GM12878 (cell line): ENCODE data around the gene TLCD2. TPM values are rescaled to one million over a fixed set of nuclear protein-coding genes. Genes with fewer than 3 reads are reported as not detected.

ENCODE experiments used
- BRCA1 ChIP-seq: IDR thresholded peaks from 2 replicates; pipeline ENCODE4 v1.6.1; 2011; ENCODE audit warnings: low read depth, low read length, improper control_type of control experiment
- CBFB ChIP-seq: IDR thresholded peaks from 2 replicates; pipeline ENCODE4 v1.6.1; 2016; ENCODE audit warnings: antibody characterized with exemption, low read depth
- CEBPB ChIP-seq, 2 experiments: fragments of 150-350 bp in 1 of 2; IDR thresholded peaks; 2 replicates each; pipeline ENCODE4 v1.6.1; 2012 to 2014; ENCODE audit warnings: low read depth in 2 of 2, low read length in 2 of 2, borderline replicate concordance in 1 of 2, inconsistent platforms in 1 of 2
- HSF1 ChIP-seq: fragments of 150-350 bp; IDR thresholded peaks from 2 replicates; pipeline ENCODE4 v1.6.1; 2014; ENCODE audit warnings: mild to moderate bottlenecking, low read depth, low read length
- KLF5 ChIP-seq: fragments of 450-650 bp; IDR thresholded peaks from 2 replicates; pipeline ENCODE4 v1.6.1; 2014; ENCODE audit warnings: mild to moderate bottlenecking; ENCODE audit not compliant: partially characterized antibody
- MEF2A ChIP-seq: IDR thresholded peaks from 2 replicates; pipeline ENCODE4 v1.6.1; 2011; ENCODE audit warnings: low read depth, mild to moderate bottlenecking, low read length, moderate library complexity; ENCODE audit not compliant: insufficient read depth
- MTA3 ChIP-seq: IDR thresholded peaks from 2 replicates; pipeline ENCODE4 v1.6.1; 2012; ENCODE audit warnings: low read length, inconsistent platforms, borderline replicate concordance
- NFYA ChIP-seq: IDR thresholded peaks from 2 replicates; pipeline ENCODE4 v1.6.1; 2011; ENCODE audit warnings: low read depth, mild to moderate bottlenecking, low read length, improper control_type of control experiment, borderline replicate concordance
- NR2F1 ChIP-seq: fragments of 450-650 bp; conservative IDR thresholded peaks from 2 replicates; pipeline ENCODE4 v1.6.1; 2017; ENCODE audit warnings: mild to moderate bottlenecking
- PAX5 ChIP-seq: IDR thresholded peaks from 2 replicates; pipeline ENCODE4 v1.6.1; 2011; ENCODE audit warnings: low read depth, low read length, borderline replicate concordance
- POU2F2 ChIP-seq: IDR thresholded peaks from 3 replicates; pipeline ENCODE4 v1.6.1; 2011; ENCODE audit warnings: low read depth, mild to moderate bottlenecking, low read length, borderline replicate concordance
- SUPT20H ChIP-seq: IDR thresholded peaks from 2 replicates; pipeline ENCODE4 v1.6.1; 2011; ENCODE audit warnings: low read depth, mild to moderate bottlenecking, low read length, moderate library complexity, borderline replicate concordance; ENCODE audit not compliant: control insufficient read depth
- TBL1XR1 ChIP-seq: IDR thresholded peaks from 2 replicates; pipeline ENCODE4 v1.6.1; 2012; ENCODE audit warnings: low read depth, low read length, improper control_type of control experiment
- ZBTB33 ChIP-seq: fragments of 450-650 bp; IDR thresholded peaks from 2 replicates; pipeline ENCODE4 v1.6.1; 2017; ENCODE audit warnings: mild to moderate bottlenecking
- ZNF24 ChIP-seq: fragments of 450-650 bp; IDR thresholded peaks from 2 replicates; pipeline ENCODE4 v1.6.1; 2017; ENCODE audit warnings: antibody characterized with exemption, mild to moderate bottlenecking
- ZNF592 ChIP-seq: fragments of 450-650 bp; IDR thresholded peaks from 2 replicates; pipeline ENCODE4 v1.6.1; 2017; ENCODE audit warnings: mild to moderate bottlenecking, moderate library complexity
- polyA plus RNA-seq, 11 experiments: library from polyadenylated mRNA; depleted of rRNA in 4 of 11; unstranded in 6 of 11; stranded (reverse) in 5 of 11; fragments of >200 nt; fragmentation: Nextera tagmentation in 4 of 11; fragmentation: Illumina TruSeq in 1 of 11; extraction: Ambion mirVana in 4 of 11; extraction: Trizol in 1 of 11; gene quantifications; 1 replicate in 1 of 11; 2 replicates in 10 of 11; pipeline versions ENCODE4 v1.2.1 to v1.2.3, GENCODE V29; 2011 to 2016; ENCODE audit warnings: inconsistent platforms in 2 of 11, missing spikeins in 2 of 11, low read depth in 1 of 11
- total RNA-seq, 4 experiments: library from RNA; depleted of rRNA in 3 of 4; stranded (reverse); fragments of >200 nt in 3 of 4; fragmentation: Illumina TruSeq in 1 of 4; extraction: Trizol in 1 of 4; gene quantifications; 2 replicates each; pipeline versions ENCODE4 v1.2.1 to v1.2.3, GENCODE V29; 2013 to 2021
- TF ChIP-seq, protein P1 (sequence below): IDR thresholded peaks from 2 replicates; pipeline ENCODE4 v1.6.1; 2011; ENCODE audit warnings: borderline replicate concordance, low read depth, mild to moderate bottlenecking, moderate library complexity, low read length; ENCODE audit not compliant: insufficient read depth, poor library complexity, severe bottlenecking

TLCD2 gene
- total and polyA plus RNA-seq, 10 of the 15 experiments (the other 5 are each of a cell fraction or from before 2014, with no cell fraction given) = 0.02 to 0.15 (median 0.05) TPM; not detected in 2

DNA sequence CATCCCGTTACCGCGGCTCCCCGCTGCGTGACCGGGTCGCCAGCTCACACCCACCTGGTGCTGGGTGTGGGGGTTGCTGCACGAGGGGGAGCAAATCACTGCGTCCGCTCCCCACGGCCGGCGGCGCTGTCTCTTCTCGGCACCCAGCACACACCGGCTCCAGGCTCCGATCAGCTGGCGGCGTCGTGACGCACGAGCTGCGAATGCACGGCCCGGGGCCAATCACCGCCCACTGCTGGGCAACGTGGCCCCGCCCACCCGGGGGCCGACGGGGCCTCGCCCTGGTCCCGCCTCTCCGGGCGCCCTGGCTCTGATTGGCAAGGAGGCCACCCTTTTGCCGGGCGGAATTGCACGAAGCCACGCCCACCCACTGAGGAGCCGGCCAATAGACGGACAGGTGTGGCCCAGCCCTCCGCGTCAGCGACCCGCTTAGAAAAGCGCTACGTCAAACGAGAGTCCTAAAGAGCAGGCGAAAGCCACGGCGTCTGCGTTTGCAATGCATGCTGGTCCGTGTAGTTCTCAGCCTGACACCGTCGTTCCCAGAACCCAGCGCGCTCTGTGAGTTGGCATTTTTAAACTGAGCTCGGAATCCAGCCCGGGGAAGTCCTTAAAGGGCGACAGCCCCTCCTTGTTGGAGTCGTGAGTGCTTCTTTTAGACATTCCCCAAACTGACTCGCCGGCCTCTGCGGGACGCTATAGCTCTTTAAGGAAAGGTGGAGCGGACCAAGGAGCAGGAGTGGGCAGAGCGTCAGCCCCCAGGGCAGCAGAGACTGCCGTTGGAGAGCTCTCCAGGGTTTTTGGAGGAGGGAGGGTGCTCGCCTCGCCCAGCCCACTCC is 6.1 kb upstream of the TLCD2 start (continued):
- 0 out of 2 replicates have a peak, but pooled peaks have one; percentile 23 for TF ChIP-seq HSF1
- no peak for TF ChIP-seq CEBPB (IDR thresholded peaks at IDR 0.05; ENCODE audit: borderline replicate concordance in 1 of 2, low read depth in 2 of 2, low read length in 2 of 2)
- TF ChIP-seq ZNF592 = no peak
- peak; percentile 91 for TF ChIP-seq NFYA
- TF ChIP-seq CBFB = no peak
- no peak for TF ChIP-seq SUPT20H
- TF ChIP-seq MEF2A = no peak
- peak; percentile 81; the same call in 1 of the 3 replicates for TF ChIP-seq POU2F2
- peak; percentile 51; the same call in 1 of the 2 replicates for TF ChIP-seq TBL1XR1
- TF ChIP-seq ZBTB33 = no peak
- TF ChIP-seq PAX5 = peak; percentile 35; the same call in 1 of the 2 replicates
- no peak for TF ChIP-seq KLF5
- no peak for TF ChIP-seq ZNF24
- no peak for TF ChIP-seq NR2F1
- TF ChIP-seq BRCA1 = no peak
- TF ChIP-seq, protein P1, sequence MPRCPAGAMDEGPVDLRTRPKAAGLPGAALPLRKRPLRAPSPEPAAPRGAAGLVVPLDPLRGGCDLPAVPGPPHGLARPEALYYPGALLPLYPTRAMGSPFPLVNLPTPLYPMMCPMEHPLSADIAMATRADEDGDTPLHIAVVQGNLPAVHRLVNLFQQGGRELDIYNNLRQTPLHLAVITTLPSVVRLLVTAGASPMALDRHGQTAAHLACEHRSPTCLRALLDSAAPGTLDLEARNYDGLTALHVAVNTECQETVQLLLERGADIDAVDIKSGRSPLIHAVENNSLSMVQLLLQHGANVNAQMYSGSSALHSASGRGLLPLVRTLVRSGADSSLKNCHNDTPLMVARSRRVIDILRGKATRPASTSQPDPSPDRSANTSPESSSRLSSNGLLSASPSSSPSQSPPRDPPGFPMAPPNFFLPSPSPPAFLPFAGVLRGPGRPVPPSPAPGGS = no peak
- no peak for TF ChIP-seq MTA3
